OCI-LY7 (cell line): Measurements from ENCODE around the gene COL6A5.

Experiments used
- CTCF ChIP-seq: fragments of 200-600 bp; sonication (generic); conservative IDR thresholded peaks from 2 replicates; pipeline ENCODE4 v1.5.1; 2014; ENCODE audit warnings: mild to moderate bottlenecking, antibody characterized with exemption, low read length, moderate library complexity, mixed read lengths
- EZH2phosphoT487 ChIP-seq: fragments of 200-600 bp; sonication (generic); IDR thresholded peaks from 2 replicates; pipeline ENCODE4 v1.6.1; 2018; ENCODE audit warnings: low read depth, borderline replicate concordance, mild to moderate bottlenecking, mixed run types, antibody characterized with exemption, low read length, moderate library complexity, mixed read lengths

- TF ChIP-seq CTCF (no peak), EZH2phosphoT487 (no peak)
These were observed 67.6 kb downstream of the COL6A5 start for GRCh38 chr3:130412991-130413560.
